DLD1 (cell line): ENCODE measurements around the gene FAM236A.
"Not testable (repeated sequence)": the region's sequence is repeated elsewhere in the genome, so short reads cannot be mapped to it uniquely, and the experiment has no call there.

ENCODE experiments used
- in situ Hi-C: cut with HindIII; loops from 2 replicates; pipeline ENCODE4 v1.10.0; 2017; ENCODE audit warnings: low sequenced_read_pairs

FAM236A gene

DNA sequence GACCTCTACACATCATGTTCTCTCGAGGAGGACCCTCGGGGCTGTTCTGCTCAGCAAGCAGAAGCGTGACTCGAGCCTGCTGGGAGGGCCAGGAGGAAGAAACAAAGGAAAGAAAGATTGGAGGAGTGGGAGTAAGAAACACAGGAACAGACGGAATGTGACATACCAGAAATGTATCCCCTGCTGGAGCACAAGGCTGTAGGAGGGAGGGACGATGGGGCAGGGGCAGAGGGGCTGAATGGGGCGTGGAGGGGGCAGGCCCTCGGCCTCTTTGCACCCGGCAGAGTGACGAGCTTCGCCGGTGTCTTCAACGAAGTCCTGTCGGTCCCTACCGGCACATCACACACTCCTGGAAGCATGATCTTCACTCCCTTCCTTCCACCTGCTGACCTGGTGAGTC, at the start of gene FAM236A:
Gene FAM236A, plus strand, starts transcription at position 301 of the 400 bp plus-strand sequence. Its CDS starts 57 bp downstream, at position 358.
- in situ Hi-C loops: not testable (repeated sequence)

DNA sequence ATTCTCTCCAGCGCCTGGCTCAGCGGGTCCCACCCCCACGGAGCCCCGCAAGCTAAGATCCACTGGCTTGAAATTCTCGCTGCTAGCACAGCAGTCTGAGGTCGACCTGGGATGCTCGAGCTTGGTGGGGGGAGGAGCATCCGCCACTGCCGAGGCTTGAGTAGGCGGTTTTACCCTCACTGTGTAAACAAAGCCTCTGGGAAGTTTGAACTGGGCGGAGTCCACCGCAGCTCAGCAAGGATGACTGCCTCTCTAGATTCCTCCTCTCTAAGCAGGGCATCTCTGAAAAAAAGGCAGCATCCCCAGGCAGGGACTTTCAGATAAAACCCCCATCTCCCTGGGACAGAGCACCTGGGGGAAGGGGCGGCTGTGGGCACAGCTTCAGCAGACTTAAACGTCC, 48.3 kb upstream of the FAM236A start:
- in situ Hi-C loops: not testable (repeated sequence)

DNA sequence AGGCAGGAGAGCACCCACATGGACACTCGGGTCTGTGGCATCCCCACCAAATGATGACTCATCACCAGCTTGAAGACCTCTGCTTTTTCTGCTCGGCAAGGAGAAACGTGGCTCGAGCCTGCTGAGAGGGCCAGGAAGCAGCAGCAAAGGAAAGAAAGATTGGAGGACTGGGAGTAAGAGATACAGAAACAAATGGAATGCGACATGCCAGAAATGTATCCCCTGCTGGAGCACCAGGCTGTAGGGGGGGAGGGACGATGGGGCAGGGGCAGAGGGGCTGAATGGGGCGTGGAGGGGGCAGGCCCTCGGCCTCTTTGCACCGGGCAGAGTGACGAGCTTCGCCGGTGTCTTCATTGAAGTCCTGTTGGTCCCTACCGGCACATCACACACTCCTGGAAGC, 25.7 kb upstream of the FAM236A start, which contains the start of gene FAM236C:
Gene FAM236C, plus strand, starts transcription at position 301 of the 400 bp plus-strand sequence. CDS start 100 bp downstream, outside the sequence.
- in situ Hi-C loops: not testable (repeated sequence)

DNA sequence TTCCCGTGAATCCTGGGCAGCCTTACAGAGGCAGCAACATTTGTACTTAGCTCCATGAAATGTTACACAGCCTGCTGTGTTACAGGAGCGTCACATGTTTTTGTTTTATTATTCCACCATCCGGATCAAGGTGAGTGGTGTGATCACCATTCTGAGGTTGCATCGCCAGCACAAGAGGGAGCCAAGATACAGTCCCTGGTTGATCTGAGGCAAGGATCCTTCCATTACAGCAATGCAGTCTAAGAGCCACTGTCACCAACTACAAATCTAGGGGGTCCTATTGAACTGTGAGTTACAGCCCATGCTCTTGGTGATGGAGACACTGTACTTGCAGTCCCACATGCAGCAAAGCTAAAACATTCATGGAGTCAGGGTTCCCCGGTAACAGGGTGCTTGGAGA, 21.9 kb upstream of the FAM236A start:
- in situ Hi-C loops: not testable (repeated sequence)

DNA sequence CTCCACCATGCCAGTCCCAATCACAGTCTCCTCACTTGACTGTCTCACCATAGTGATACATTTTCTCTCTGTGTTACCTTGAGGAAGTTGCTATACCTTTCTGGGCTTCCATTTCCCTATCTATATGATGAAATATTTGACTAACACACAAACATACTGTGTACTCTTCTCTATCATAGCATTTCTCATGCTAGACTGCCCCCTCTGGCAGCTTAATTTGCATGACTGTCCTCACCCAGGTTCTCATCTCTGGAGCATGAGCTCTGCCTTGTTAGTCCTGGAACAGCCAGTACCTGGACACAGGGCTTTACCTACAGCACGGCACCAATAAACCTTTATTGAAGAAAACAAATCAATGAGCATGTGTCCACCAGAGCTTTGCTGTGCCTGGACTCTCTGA, 5.7 kb upstream of the FAM236A start:
- in situ Hi-C loops: not testable (repeated sequence)

DNA sequence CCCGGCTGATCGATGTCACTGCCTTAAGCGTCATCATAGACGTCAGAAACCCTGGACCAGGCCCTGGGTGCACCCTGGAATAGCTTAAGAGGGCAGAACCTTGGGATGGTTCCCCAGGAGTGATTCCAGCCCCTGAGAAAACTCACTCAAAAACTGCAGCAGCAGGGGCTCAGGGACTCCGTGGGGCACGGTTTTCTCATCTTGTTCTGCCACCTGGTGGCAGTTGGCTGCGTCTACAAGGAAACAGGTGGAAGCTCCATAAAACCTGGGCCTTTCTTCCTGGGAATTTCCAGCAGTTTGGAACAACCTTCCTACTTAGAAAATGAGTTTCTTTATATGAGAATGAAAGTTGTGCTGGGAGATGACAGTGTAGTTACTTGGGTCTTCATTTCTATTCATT, 1.6 kb upstream of the FAM236A start:
- in situ Hi-C loops: not testable (repeated sequence)

DNA sequence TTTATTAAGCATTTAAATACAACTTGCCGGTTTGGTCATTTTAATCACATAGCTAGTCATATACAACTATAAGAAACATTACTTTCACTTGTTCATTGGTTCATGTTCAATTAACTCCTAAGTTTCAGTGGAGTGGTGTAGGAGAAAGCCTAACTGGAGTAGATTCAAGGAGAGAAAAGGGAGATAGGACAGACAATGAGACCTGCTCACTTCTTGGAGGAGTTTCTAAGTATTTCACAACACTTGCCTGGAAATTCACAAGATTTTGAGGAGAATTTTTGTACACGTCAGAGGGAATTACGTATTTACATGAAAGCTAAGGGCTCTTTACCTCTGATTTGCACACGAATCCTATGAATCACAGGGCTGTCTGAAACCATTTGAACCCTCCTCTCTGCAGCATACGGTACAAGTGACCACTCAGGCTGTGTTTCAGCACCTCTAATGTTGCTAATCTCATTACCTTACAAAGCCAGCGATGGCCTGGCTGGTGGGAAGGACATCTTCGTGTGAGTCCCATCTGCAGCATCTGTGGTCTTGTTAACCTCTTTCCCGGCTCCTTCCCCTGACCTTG, 1.0 kb upstream of the FAM236A start:
- in situ Hi-C loops: not testable (repeated sequence)

DNA sequence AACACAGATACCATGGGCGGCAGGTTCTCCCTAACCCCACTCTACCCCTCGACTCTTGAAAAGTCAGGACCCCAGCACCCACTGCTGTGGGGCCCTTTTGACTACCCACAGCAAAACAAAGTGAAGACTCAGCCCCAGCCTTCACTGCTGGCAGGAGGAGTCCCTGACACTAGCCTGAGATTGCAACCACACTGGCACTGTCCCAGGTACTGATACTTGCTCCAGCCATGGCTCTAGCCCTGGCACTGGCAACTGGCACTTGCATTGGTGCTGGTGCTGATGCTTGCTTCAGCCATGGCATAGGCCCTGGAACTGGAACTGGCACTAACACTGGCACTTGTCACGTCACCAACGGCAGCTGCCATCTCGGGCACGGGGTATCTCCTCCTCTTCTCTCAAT, 4.3 kb downstream of the FAM236A start:
- in situ Hi-C loops: not testable (repeated sequence)

DNA sequence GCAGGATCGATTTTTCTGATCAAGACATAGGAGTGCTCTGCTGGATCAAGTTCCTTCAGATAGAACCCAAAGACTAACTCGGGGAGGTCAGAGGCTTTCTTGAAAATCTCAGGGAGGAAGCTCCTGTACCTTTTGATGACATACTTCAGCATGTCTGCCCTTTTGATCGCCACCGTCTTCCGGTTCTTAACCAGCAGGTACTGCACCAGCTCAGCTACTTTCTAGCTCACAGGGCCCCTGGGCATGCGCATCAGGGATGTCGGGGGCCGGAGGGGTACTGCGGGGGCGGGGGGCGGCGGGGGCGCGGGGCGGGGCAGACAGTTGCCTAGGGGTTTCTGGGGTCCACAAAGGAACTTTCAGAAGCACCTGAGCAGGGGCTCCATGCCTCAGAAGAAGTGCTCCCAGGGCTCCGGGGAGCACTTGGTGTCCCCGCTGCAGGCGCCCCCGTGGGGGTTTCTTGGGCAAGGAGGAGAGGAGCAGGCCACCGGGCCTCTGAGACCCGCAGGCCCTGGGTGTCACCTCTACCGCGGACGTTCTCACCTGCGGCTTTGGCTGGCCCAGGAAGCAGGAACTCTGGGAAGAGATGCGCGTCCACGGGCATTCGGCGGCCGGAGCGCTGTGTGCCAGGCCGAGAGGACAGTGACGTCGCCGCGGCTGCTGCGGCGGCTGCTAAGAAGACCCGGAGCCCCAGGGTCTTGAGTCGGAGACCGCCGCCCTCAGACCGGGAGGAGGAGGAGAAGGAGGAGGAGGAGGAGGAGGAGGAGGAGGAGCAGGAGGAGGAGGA, 5.2 kb downstream of the FAM236A start:
- in situ Hi-C loops: not testable (repeated sequence)

DNA sequence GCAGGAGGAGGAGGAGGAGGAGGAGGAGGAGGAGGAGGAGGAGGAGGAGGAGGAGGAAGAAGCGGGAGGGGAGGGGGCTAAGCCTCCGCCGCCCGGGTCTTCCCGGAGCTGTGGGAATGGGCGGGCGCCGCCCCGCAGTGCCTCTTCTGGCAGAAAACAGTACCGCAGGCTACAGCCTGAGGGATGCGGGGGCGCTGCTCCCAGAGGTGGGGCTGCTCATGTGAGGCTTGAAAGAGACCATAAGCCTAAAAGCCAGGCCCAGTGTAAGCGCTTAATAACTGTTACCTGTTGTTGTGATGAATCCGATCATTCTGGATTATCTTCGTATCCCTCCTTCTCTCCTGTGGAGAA, 5.8 kb downstream of the FAM236A start, which contains the start of gene DMRTC1:
Gene DMRTC1, minus strand, starts transcription at position 19 of the 351 bp plus-strand sequence. CDS start 68,143 bp downstream, outside the sequence.
- in situ Hi-C loops: not testable (repeated sequence)

DNA sequence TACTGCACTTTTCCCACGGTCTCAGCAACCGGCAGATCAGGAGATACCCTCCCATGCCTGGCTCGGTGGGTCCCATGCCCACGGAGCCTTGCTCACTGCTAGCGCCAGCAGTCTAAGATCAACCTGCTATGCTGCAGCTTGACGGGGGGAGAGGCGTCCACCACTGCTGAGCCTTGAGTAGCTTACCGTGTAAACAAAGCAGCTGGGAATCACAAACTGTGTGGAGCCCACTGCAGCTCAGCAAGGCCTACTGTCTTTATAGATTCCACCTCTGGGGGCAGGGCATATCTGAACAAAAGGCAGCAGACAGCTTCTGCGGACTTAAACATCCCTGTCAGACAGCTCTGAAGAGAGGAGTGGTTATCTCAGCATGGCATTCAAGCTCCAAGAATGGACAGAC, 22.0 kb downstream of the FAM236A start:
- in situ Hi-C loops: not testable (repeated sequence)

DNA sequence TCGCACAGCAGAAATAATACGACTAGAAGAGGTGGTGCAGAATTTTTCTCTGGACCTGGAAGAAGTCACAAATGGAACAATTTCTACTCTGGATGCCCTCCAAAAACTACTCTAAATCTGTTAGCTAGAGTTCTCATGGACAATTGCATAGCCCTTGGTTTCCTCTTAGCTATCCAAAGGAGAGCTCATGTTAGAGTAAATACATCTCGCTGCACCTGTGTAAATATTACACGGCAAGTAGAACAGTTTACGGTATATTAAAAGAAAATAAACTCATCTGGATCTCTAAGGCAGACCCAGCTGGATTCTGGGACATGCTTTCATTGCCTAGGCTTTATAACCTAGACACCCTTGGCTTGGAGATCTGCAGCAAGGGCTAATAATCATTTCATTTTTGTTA, 33.9 kb downstream of the FAM236A start:
- in situ Hi-C loops: not testable (repeated sequence)

DNA sequence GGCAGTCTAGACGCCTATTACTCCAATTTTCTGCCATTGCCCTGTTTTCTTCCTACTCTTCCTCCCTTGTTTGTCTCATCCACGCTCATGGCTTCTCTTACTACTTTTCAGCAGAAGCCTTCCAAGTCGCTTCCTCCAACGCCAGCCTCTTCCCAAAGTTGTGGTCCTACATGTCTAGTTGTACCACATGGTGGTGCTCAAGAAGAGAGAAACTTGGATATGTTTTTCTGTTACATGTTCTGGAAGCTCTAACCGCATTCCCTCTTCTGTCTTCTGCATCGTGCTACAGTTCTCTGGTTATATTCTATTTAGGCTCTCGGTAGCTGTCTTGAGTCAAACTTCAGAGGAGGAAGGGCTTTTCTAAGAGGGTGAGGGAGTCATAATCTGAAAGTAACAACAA, 36.9 kb downstream of the FAM236A start:
- in situ Hi-C loops: not testable (repeated sequence)

DNA sequence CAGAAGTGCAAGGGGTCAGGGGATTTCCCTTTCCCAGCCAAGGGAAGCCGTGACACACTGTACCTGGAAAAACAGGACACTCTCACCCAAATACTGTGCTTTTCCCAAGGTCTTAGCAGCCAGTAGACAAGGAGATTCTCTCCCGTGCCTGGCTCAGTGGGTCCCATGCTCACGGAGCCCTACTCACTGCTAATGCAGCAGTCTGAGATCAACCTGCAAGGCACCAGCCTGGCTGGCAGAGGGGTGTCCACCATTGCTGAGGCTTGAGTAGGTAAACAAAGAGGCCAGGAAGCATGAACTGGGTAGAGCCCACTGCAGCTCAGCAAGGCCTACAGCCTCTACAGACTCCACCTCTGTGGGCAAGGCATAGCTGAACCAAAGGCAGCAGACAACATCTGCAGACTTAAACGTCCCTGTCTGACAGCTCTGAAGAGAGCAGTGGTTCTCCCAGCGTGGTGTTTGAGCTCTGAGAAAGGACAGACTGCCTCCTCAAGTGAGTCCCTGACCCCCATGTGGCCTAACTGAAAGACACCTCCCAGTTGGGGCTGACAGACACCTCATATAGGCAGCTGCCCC, 43.0 kb downstream of the FAM236A start:
- in situ Hi-C loops: not testable (repeated sequence)
